Lower leg skin (tissue), 3 donors: ENCODE data around the gene CTPS1.

Experiments
- POLR2A ChIP-seq, 2 donors: fragments of 450-650 bp; IDR thresholded peaks; one replicate each; pipeline ENCODE4 v1.6.1; 2016 to 2017; ENCODE audit warnings: antibody characterized with exemption in 2 of 2, mild to moderate bottlenecking in 1 of 2, moderate library complexity in 1 of 2
- TF ChIP-seq, protein P1 (sequence below), 3 donors: fragments of 450-650 bp; IDR thresholded peaks; one replicate each; pipeline ENCODE4 v1.5.1; 2016; ENCODE audit warnings: antibody characterized with exemption in 3 of 3, mild to moderate bottlenecking in 3 of 3, moderate library complexity in 2 of 3

GRCh38 chr1:40974945-40975344 lies 4.6 kb upstream of the CTPS1 start:
- TF ChIP-seq, protein P1, sequence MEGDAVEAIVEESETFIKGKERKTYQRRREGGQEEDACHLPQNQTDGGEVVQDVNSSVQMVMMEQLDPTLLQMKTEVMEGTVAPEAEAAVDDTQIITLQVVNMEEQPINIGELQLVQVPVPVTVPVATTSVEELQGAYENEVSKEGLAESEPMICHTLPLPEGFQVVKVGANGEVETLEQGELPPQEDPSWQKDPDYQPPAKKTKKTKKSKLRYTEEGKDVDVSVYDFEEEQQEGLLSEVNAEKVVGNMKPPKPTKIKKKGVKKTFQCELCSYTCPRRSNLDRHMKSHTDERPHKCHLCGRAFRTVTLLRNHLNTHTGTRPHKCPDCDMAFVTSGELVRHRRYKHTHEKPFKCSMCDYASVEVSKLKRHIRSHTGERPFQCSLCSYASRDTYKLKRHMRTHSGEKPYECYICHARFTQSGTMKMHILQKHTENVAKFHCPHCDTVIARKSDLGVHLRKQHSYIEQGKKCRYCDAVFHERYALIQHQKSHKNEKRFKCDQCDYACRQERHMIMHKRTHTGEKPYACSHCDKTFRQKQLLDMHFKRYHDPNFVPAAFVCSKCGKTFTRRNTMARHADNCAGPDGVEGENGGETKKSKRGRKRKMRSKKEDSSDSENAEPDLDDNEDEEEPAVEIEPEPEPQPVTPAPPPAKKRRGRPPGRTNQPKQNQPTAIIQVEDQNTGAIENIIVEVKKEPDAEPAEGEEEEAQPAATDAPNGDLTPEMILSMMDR (IDR thresholded peaks at IDR 0.05) = no peak
- no peak for TF ChIP-seq POLR2A (IDR thresholded peaks at IDR 0.05)
